ENCODE measurements around the gene AASDH. TPM values are rescaled to one million over a fixed set of nuclear protein-coding genes. Genes with fewer than 3 reads are reported as not detected.

AASDH gene
- total RNA-seq, 1 experiment from 2014 or later, result 12.6 TPM

DNA sequence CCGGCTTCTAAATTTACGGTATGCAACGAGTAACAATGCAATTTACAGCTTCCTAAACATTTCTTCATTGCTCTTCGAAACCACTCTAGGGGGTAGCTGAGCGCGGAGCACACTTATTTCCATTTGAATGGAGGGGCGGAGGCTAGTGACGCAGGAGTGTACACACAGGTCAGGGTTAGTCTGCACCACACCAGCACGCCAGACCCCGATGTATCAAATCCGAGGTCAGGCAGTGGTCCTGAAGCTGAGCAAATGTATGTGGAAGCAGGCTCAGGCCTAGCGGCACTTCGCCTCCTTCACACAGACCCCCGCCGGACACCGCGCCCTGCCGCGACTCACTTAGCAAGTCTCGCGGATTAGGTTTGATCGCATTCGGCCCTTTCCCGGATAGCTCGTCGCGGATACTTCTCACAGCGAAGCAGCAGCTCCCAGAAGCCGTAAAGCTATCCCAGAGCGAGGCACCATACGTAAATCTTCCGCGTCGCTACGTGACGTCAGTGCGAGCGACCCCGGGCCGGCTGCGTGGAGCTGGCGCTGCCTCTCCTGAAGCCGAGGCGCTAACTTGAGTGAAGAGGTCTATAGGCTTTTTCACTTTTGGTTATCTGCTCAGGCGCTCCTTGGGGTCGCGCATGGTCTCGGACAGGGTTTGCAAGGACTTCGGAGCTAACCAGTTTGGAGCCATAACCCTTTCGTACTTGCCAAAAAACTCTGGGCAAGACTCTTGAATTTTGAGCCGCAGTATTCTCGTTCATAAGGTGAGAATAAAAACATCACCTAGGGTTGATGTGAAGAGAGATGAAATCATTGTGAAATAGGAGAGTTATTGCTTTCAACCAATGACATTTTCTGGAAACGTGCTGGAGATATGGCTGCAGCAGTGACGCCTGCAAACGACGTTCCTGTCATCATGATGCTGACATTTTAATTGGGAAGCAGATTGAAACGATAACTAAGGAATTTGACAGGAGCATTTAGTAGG, at the start of gene AASDH (continued):
- TF ChIP-seq ZNF138 (CRISPR knock-in tag; conservative IDR thresholded peaks at IDR 0.05) (no peak), CBFB (CRISPR knock-in tag; IDR thresholded peaks at IDR 0.05; ENCODE audit: low read depth) (no peak), IRF2 (CRISPR knock-in tag; IDR thresholded peaks at IDR 0.05; ENCODE audit: borderline replicate concordance, low read depth) (no peak), GABPB1 (CRISPR knock-in tag; IDR thresholded peaks at IDR 0.05) (0 out of 2 replicates have a peak, but pooled peaks have one; percentile 40), ESRRA (CRISPR knock-in tag; IDR thresholded peaks at IDR 0.05; ENCODE audit: borderline replicate concordance) (no peak), NFYB (CRISPR knock-in tag; conservative IDR thresholded peaks at IDR 0.05; ENCODE audit: low read depth) (no peak), CREM (CRISPR knock-in tag; IDR thresholded peaks at IDR 0.05) (peak; percentile 100), CREB1 (CRISPR knock-in tag; IDR thresholded peaks at IDR 0.05) (peak; percentile 80), ZNF263 (CRISPR knock-in tag; IDR thresholded peaks at IDR 0.05; ENCODE audit: low read depth) (no peak), KAT7 (CRISPR knock-in tag; IDR thresholded peaks at IDR 0.05; ENCODE audit: borderline replicate concordance) (no peak), ZNF671 (CRISPR knock-in tag; IDR thresholded peaks at IDR 0.05) (no peak), ATF1 (CRISPR knock-in tag; IDR thresholded peaks at IDR 0.05) (peak; percentile 94; the same call in 1 of the 2 replicates), SP1 (CRISPR knock-in tag; conservative IDR thresholded peaks at IDR 0.05) (peak; percentile 53; the same call in 1 of the 2 replicates)
- TF ChIP-seq, protein P1, sequence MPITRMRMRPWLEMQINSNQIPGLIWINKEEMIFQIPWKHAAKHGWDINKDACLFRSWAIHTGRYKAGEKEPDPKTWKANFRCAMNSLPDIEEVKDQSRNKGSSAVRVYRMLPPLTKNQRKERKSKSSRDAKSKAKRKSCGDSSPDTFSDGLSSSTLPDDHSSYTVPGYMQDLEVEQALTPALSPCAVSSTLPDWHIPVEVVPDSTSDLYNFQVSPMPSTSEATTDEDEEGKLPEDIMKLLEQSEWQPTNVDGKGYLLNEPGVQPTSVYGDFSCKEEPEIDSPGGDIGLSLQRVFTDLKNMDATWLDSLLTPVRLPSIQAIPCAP (CRISPR knock-in tag; IDR thresholded peaks at IDR 0.05), result 0 out of 2 replicates have a peak, but pooled peaks have one; percentile 79
- TF ChIP-seq, protein P2, sequence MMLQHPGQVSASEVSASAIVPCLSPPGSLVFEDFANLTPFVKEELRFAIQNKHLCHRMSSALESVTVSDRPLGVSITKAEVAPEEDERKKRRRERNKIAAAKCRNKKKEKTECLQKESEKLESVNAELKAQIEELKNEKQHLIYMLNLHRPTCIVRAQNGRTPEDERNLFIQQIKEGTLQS (CRISPR knock-in tag; conservative IDR thresholded peaks at IDR 0.05), result no peak
- TF ChIP-seq, protein P3, sequence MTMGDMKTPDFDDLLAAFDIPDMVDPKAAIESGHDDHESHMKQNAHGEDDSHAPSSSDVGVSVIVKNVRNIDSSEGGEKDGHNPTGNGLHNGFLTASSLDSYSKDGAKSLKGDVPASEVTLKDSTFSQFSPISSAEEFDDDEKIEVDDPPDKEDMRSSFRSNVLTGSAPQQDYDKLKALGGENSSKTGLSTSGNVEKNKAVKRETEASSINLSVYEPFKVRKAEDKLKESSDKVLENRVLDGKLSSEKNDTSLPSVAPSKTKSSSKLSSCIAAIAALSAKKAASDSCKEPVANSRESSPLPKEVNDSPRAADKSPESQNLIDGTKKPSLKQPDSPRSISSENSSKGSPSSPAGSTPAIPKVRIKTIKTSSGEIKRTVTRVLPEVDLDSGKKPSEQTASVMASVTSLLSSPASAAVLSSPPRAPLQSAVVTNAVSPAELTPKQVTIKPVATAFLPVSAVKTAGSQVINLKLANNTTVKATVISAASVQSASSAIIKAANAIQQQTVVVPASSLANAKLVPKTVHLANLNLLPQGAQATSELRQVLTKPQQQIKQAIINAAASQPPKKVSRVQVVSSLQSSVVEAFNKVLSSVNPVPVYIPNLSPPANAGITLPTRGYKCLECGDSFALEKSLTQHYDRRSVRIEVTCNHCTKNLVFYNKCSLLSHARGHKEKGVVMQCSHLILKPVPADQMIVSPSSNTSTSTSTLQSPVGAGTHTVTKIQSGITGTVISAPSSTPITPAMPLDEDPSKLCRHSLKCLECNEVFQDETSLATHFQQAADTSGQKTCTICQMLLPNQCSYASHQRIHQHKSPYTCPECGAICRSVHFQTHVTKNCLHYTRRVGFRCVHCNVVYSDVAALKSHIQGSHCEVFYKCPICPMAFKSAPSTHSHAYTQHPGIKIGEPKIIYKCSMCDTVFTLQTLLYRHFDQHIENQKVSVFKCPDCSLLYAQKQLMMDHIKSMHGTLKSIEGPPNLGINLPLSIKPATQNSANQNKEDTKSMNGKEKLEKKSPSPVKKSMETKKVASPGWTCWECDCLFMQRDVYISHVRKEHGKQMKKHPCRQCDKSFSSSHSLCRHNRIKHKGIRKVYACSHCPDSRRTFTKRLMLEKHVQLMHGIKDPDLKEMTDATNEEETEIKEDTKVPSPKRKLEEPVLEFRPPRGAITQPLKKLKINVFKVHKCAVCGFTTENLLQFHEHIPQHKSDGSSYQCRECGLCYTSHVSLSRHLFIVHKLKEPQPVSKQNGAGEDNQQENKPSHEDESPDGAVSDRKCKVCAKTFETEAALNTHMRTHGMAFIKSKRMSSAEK (CRISPR knock-in tag; IDR thresholded peaks at IDR 0.05; ENCODE audit: borderline replicate concordance), result no peak
- TF ChIP-seq, protein P4, sequence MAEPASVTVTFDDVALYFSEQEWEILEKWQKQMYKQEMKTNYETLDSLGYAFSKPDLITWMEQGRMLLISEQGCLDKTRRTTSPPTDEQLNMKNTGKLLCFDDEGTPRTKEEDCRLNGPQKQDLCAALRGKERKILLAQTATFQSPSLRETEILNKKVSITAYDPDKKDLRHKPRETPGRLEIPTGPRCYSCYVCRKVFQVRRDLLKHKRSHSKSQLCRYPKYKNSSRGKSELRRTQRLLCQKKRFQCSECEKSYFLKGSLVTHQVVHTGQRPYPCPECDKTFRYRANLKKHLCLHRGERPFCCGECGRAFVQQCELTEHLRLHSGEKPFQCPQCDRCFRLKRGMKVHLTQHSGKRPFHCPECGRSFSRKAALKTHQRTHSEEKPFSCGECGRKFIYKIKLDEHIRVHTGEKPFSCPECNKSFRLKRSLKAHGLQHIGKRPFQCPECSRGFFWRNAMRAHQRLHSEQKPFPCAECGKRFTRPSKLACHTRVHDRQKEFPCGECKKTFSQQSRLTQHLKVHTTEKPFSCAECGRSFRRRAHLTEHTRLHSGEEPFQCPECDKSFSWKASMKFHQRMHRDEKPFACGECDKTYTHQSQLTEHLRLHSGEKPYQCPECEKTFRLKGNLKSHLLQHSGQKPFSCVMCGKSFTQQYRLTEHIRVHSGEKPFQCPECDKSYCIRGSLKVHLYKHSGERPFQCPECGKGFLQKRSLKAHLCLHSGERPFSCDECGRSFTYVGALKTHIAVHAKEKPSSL (CRISPR knock-in tag; conservative IDR thresholded peaks at IDR 0.05), result no peak
- TF ChIP-seq, protein P5, sequence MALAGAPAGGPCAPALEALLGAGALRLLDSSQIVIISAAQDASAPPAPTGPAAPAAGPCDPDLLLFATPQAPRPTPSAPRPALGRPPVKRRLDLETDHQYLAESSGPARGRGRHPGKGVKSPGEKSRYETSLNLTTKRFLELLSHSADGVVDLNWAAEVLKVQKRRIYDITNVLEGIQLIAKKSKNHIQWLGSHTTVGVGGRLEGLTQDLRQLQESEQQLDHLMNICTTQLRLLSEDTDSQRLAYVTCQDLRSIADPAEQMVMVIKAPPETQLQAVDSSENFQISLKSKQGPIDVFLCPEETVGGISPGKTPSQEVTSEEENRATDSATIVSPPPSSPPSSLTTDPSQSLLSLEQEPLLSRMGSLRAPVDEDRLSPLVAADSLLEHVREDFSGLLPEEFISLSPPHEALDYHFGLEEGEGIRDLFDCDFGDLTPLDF (CRISPR knock-in tag; IDR thresholded peaks at IDR 0.05), result 0 out of 2 replicates have a peak, but pooled peaks have one; percentile 48
- TF ChIP-seq, protein P6, sequence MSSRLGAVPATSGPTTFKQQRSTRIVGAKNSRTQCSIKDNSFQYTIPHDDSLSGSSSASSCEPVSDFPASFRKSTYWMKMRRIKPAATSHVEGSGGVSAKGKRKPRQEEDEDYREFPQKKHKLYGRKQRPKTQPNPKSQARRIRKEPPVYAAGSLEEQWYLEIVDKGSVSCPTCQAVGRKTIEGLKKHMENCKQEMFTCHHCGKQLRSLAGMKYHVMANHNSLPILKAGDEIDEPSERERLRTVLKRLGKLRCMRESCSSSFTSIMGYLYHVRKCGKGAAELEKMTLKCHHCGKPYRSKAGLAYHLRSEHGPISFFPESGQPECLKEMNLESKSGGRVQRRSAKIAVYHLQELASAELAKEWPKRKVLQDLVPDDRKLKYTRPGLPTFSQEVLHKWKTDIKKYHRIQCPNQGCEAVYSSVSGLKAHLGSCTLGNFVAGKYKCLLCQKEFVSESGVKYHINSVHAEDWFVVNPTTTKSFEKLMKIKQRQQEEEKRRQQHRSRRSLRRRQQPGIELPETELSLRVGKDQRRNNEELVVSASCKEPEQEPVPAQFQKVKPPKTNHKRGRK (CRISPR knock-in tag; IDR thresholded peaks at IDR 0.05; ENCODE audit: borderline replicate concordance), result no peak
- TF ChIP-seq, protein P7, sequence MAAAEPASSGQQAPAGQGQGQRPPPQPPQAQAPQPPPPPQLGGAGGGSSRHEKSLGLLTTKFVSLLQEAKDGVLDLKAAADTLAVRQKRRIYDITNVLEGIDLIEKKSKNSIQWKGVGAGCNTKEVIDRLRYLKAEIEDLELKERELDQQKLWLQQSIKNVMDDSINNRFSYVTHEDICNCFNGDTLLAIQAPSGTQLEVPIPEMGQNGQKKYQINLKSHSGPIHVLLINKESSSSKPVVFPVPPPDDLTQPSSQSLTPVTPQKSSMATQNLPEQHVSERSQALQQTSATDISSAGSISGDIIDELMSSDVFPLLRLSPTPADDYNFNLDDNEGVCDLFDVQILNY (CRISPR knock-in tag; IDR thresholded peaks at IDR 0.05), result no peak
- TF ChIP-seq, protein P8, sequence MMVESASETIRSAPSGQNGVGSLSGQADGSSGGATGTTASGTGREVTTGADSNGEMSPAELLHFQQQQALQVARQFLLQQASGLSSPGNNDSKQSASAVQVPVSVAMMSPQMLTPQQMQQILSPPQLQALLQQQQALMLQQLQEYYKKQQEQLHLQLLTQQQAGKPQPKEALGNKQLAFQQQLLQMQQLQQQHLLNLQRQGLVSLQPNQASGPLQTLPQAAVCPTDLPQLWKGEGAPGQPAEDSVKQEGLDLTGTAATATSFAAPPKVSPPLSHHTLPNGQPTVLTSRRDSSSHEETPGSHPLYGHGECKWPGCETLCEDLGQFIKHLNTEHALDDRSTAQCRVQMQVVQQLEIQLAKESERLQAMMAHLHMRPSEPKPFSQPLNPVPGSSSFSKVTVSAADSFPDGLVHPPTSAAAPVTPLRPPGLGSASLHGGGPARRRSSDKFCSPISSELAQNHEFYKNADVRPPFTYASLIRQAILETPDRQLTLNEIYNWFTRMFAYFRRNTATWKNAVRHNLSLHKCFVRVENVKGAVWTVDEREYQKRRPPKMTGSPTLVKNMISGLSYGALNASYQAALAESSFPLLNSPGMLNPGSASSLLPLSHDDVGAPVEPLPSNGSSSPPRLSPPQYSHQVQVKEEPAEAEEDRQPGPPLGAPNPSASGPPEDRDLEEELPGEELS (CRISPR knock-in tag; IDR thresholded peaks at IDR 0.05), result peak; percentile 92
- TF ChIP-seq, protein P9, sequence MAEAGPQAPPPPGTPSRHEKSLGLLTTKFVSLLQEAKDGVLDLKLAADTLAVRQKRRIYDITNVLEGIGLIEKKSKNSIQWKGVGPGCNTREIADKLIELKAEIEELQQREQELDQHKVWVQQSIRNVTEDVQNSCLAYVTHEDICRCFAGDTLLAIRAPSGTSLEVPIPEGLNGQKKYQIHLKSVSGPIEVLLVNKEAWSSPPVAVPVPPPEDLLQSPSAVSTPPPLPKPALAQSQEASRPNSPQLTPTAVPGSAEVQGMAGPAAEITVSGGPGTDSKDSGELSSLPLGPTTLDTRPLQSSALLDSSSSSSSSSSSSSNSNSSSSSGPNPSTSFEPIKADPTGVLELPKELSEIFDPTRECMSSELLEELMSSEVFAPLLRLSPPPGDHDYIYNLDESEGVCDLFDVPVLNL (CRISPR knock-in tag; IDR thresholded peaks at IDR 0.05; ENCODE audit: borderline replicate concordance, low read depth), result no peak
